Right atrium auricular region (tissue), 2 donors: ENCODE data around the gene KIRREL3. TPM values are rescaled to one million over a fixed set of nuclear protein-coding genes. Genes with fewer than 3 reads are reported as not detected.

ENCODE experiments used
- DNase-seq: peaks from one replicate; pipeline ENCODE4 v3.0.0-alpha.2; 2019; ENCODE audit warnings: low spot score
- H3K27ac ChIP-seq, 2 donors: fragments of 200-600 bp; sonication (generic); 1 replicate in 1 of 2; 2 replicates in 1 of 2; pipeline ENCODE4 v1.5.1; 2016 to 2019
- H3K27me3 ChIP-seq, 2 donors: fragments of 200-600 bp; sonication (generic); one replicate each; pipeline versions ENCODE4 v1.5.1 to v1.6.0; 2017 to 2019
- H3K36me3 ChIP-seq: fragments of 200-600 bp; sonication (generic); one replicate; pipeline ENCODE4 v1.5.1; 2016
- H3K4me1 ChIP-seq, 2 donors: fragments of 200-600 bp; sonication (generic); one replicate each; pipeline versions ENCODE4 v1.5.1 to v1.6.0; 2017 to 2019
- H3K4me3 ChIP-seq, 2 donors: fragments of 200-600 bp; sonication (generic); 1 replicate in 1 of 2; 2 replicates in 1 of 2; pipeline ENCODE4 v1.5.1; 2017 to 2019; ENCODE audit warnings: mild to moderate bottlenecking in 1 of 2, moderate library complexity in 1 of 2
- H3K9me3 ChIP-seq, 2 donors: fragments of 200-600 bp; sonication (generic); one replicate each; pipeline ENCODE4 v1.5.1; 2019
- CTCF ChIP-seq, 2 donors: fragments of 200-600 bp; sonication (generic); IDR thresholded peaks; one replicate each; pipeline ENCODE4 v1.5.1; 2019; ENCODE audit warnings: antibody characterized with exemption in 2 of 2
- total RNA-seq, 2 donors: library from RNA; depleted of rRNA; stranded (reverse); fragments of >200 nt; gene quantifications; one replicate each; pipeline ENCODE4 v1.1.0, GENCODE V29; 2016

The KIRREL3 gene
- total RNA-seq, 2 donors from 2014 or later: 0.51 to 0.74 TPM

GRCh38 chr11:126624506-126624905, 376.1 kb downstream of the KIRREL3 start:
- Histone ChIP-seq H3K9me3 (no peaks in the 10 kb centered on the region), H3K27me3 (no peaks in the 10 kb centered on the region), H3K4me1 (no peaks in the 10 kb centered on the region), H3K27ac (no peak overlapping the region), H3K36me3 (no peaks in the 10 kb centered on the region), H3K4me3 (no peak overlapping the region)
- TF ChIP-seq CTCF (IDR thresholded peaks at IDR 0.05): no peak
- DNase-seq: no peak

GRCh38 chr11:126619516-126619915, 381.1 kb downstream of the KIRREL3 start:
- H3K27me3 ChIP-seq: no peaks in the 10 kb centered on the region
- H3K27ac ChIP-seq: no peak overlapping the region
- no peak for TF ChIP-seq CTCF (IDR thresholded peaks at IDR 0.05)
- H3K9me3 ChIP-seq: no peaks in the 10 kb centered on the region
- no peaks in the 10 kb centered on the region for H3K36me3 ChIP-seq
- no peaks in the 10 kb centered on the region for H3K4me1 ChIP-seq
- DNase-seq: no peak
- no peak overlapping the region for H3K4me3 ChIP-seq

- no peaks in the 10 kb centered on the region for H3K36me3 ChIP-seq
- TF ChIP-seq CTCF (IDR thresholded peaks at IDR 0.05): no peak
- H3K27me3 ChIP-seq: no peaks in the 10 kb centered on the region
- DNase-seq: no peak
- no peak overlapping the region for H3K4me3 ChIP-seq
- H3K9me3 ChIP-seq: no peaks in the 10 kb centered on the region
- no peaks in the 10 kb centered on the region for H3K4me1 ChIP-seq
- no peak overlapping the region for H3K27ac ChIP-seq
Measured at GRCh38 chr11:126615845-126616244, 384.7 kb downstream of the KIRREL3 start.

- no peaks in the 10 kb centered on the region for H3K36me3 ChIP-seq
- H3K4me1 ChIP-seq: no peaks in the 10 kb centered on the region
- DNase-seq: no peak
- H3K27ac ChIP-seq: no peak overlapping the region
- no peaks in the 10 kb centered on the region for H3K9me3 ChIP-seq
- TF ChIP-seq CTCF (IDR thresholded peaks at IDR 0.05): no peak
- no peaks in the 10 kb centered on the region for H3K27me3 ChIP-seq
- H3K4me3 ChIP-seq: no peak overlapping the region
Measured at GRCh38 chr11:126613272-126613671, 387.3 kb downstream of the KIRREL3 start.

GRCh38 chr11:126612671-126613070, 387.9 kb downstream of the KIRREL3 start:
- Histone ChIP-seq H3K9me3 (no peaks in the 10 kb centered on the region), H3K4me3 (no peak overlapping the region), H3K36me3 (no peaks in the 10 kb centered on the region), H3K27ac (no peak overlapping the region), H3K4me1 (no peaks in the 10 kb centered on the region), H3K27me3 (no peaks in the 10 kb centered on the region)
- no peak for DNase-seq
- TF ChIP-seq CTCF (IDR thresholded peaks at IDR 0.05): no peak

- Histone ChIP-seq H3K27ac (no peak overlapping the region), H3K4me1 (no peaks in the 10 kb centered on the region), H3K9me3 (no peaks in the 10 kb centered on the region), H3K27me3 (no peaks in the 10 kb centered on the region), H3K4me3 (no peak overlapping the region), H3K36me3 (no peaks in the 10 kb centered on the region)
- no peak for DNase-seq
- no peak for TF ChIP-seq CTCF (IDR thresholded peaks at IDR 0.05)
Measured at GRCh38 chr11:126611438-126611837, 389.1 kb downstream of the KIRREL3 start.
